Muscle layer of duodenum (tissue), 2 donors: Measurements from ENCODE around the gene CBX5.
"Not testable (repeated sequence)": the region's sequence is repeated elsewhere in the genome, so short reads cannot be mapped to it uniquely, and the experiment has no call there.

Experiments used
- H3K27ac ChIP-seq: one replicate; pipeline ENCODE4 v1.7.0; 2013; ENCODE audit warnings: mild to moderate bottlenecking, low read length
- H3K27me3 ChIP-seq: one replicate; pipeline ENCODE4 v1.7.0; 2013; ENCODE audit warnings: low read depth, mild to moderate bottlenecking, control low read depth, low read length
- H3K36me3 ChIP-seq, 2 donors: one replicate each; pipeline ENCODE4 v1.7.0; 2013; ENCODE audit warnings: low read length in 2 of 2, control low read depth in 1 of 2, mild to moderate bottlenecking in 1 of 2; ENCODE audit not compliant: insufficient read depth in 2 of 2, control insufficient read depth in 1 of 2
- H3K4me1 ChIP-seq, 2 donors: one replicate each; pipeline ENCODE4 v1.7.0; 2013; ENCODE audit warnings: low read length in 2 of 2, mild to moderate bottlenecking in 2 of 2, control low read depth in 1 of 2, moderate library complexity in 1 of 2; ENCODE audit not compliant: insufficient read depth in 2 of 2, control insufficient read depth in 1 of 2
- H3K4me3 ChIP-seq, 2 donors: one replicate each; pipeline ENCODE4 v1.7.0; 2013; ENCODE audit warnings: low read length in 2 of 2, low read depth in 1 of 2, mild to moderate bottlenecking in 1 of 2
- H3K9me3 ChIP-seq, 2 donors: one replicate each; pipeline ENCODE4 v1.7.0; 2013; ENCODE audit warnings: low read length in 2 of 2, control low read depth in 1 of 2, mild to moderate bottlenecking in 1 of 2; ENCODE audit not compliant: control insufficient read depth in 1 of 2
- donor health status: healthy.

Gene CBX5

DNA sequence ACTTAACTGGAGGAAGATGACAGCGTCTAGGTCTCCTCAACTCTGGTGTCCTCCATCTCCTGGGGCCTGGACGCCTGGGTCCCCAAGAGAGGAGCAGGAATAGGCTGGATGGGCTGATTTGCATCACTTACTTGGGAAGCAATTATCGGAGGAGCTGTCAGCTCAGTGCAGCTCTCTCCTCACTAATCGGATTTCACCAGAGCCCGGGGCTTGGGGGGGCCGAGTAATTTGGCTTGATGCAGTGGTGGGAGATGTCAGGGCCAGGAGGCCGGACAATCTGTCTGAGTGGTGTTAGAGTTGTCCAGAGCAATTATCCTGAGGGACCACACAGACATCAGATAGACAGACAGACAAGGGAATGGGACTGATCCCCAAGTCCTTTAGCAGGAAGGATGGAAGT is 86.5 kb downstream of the CBX5 start:
- H3K36me3 ChIP-seq, result no peaks in the 10 kb centered on the region
- no peak overlapping the region for H3K4me3 ChIP-seq
- H3K27ac ChIP-seq, result no peak overlapping the region
- H3K9me3 ChIP-seq, result no peaks in the 10 kb centered on the region
- peaks cover 0 to 7% of the 10 kb centered on the region in 2 donors for H3K4me1 ChIP-seq
- H3K27me3 ChIP-seq, result peaks cover 32% of the 10 kb centered on the region

GRCh38 chr12:54191550-54192022 is 88.3 kb downstream of the CBX5 start:
- H3K27ac ChIP-seq, result no peak overlapping the region
- H3K27me3 ChIP-seq, result peaks cover 21% of the 10 kb centered on the region

GRCh38 chr12:54191126-54191525 is 88.8 kb downstream of the CBX5 start:
- Histone ChIP-seq H3K27me3 (peaks cover 16% of the 10 kb centered on the region), H3K4me3 (no peak overlapping the region), H3K4me1 (peaks cover 3 to 13% of the 10 kb centered on the region in 2 donors), H3K27ac (no peak overlapping the region), H3K36me3 (peaks cover 0 to 3% of the 10 kb centered on the region in 2 donors), H3K9me3 (no peaks in the 10 kb centered on the region)

More at GRCh38 chr12:54191550-54192022, 88.3 kb downstream of the CBX5 start:
- H3K9me3 ChIP-seq, result no peaks in the 10 kb centered on the region
- H3K4me3 ChIP-seq, result no peak overlapping the region
- H3K4me1 ChIP-seq, result peaks cover 3 to 13% of the 10 kb centered on the region in 2 donors
- peaks cover 0 to 3% of the 10 kb centered on the region in 2 donors for H3K36me3 ChIP-seq

GRCh38 chr12:54189198-54189539 is 90.8 kb downstream of the CBX5 start:
- no peaks in the 10 kb centered on the region for H3K9me3 ChIP-seq
- H3K4me1 ChIP-seq, result peaks cover 3 to 9% of the 10 kb centered on the region in 2 donors
- H3K27me3 ChIP-seq, result peaks cover 15% of the 10 kb centered on the region
- peaks cover 0 to 3% of the 10 kb centered on the region in 2 donors for H3K36me3 ChIP-seq
- peak overlapping the region; percentile 68 to 70 for H3K4me3 ChIP-seq
- H3K27ac ChIP-seq, result no peak overlapping the region

DNA sequence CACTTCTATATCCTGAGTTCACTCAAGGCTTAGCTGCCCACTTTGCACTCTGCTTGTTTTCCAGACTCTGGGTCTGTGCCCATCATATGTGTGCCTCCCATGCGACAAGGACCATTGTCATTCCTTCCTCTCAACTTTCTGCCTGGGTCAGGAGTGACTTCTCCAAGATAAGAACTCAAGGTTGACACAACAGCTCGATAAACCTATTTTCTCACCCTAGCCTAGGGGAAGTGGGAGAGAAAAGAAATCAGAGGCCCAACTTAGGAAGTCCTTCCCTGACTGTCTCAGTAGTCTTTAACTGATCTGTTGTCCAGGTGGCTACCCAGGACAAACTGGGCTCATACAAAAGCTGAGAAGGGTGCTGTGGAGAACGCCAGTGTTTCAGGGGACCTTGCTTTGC is 92.8 kb downstream of the CBX5 start:
- Histone ChIP-seq H3K4me3 (no peak overlapping the region), H3K27ac (no peak overlapping the region), H3K36me3 (peaks cover 4 to 15% of the 10 kb centered on the region in 2 donors), H3K27me3 (peaks cover 3% of the 10 kb centered on the region), H3K4me1 (peaks cover 3 to 9% of the 10 kb centered on the region in 2 donors), H3K9me3 (no peaks in the 10 kb centered on the region)

GRCh38 chr12:54185919-54186318 is 94.0 kb downstream of the CBX5 start:
- Histone ChIP-seq H3K9me3 (no peaks in the 10 kb centered on the region), H3K36me3 (peaks cover 8 to 27% of the 10 kb centered on the region in 2 donors), H3K27me3 (peaks cover 3% of the 10 kb centered on the region), H3K4me3 (no peak overlapping the region), H3K27ac (no peak overlapping the region), H3K4me1 (peaks cover 3 to 6% of the 10 kb centered on the region in 2 donors)

DNA sequence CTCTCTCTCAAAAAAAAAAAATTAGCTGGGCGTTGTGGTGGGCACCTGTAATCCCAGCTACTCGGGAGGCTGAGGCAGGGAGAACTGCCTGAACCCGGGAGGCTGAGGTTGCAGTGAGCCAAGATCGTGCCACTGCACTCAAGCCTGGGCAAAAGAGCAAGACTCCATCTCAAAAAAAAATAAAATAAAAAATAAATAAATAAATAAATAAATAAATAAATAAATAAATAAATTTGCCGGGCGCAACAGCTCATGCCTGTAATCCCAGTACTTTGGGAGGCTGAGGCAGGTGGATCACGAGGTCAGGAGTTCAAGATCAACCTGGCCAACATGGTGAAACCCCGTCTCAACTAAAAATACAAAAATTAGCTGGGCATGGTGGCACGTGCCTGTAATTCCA is 94.6 kb downstream of the CBX5 start:
- not testable (repeated sequence) for H3K4me3 ChIP-seq, H3K9me3 ChIP-seq, H3K27ac ChIP-seq, H3K4me1 ChIP-seq, H3K27me3 ChIP-seq
- H3K36me3 ChIP-seq, result peaks cover 8 to 32% of the 10 kb centered on the region in 2 donors

- Histone ChIP-seq H3K36me3 (peaks cover 8 to 35% of the 10 kb centered on the region in 2 donors), H3K27ac (no peak overlapping the region), H3K27me3 (no peaks in the 10 kb centered on the region), H3K9me3 (no peaks in the 10 kb centered on the region), H3K4me1 (peaks cover 3 to 6% of the 10 kb centered on the region in 2 donors), H3K4me3 (no peak overlapping the region)
These were observed 95.7 kb downstream of the CBX5 start for GRCh38 chr12:54184024-54184805.

- H3K4me3 ChIP-seq, result no peak overlapping the region
- peaks cover 8 to 35% of the 10 kb centered on the region in 2 donors for H3K36me3 ChIP-seq
- H3K27me3 ChIP-seq, result no peaks in the 10 kb centered on the region
- H3K27ac ChIP-seq, result no peak overlapping the region
- no peaks in the 10 kb centered on the region for H3K9me3 ChIP-seq
- peaks cover 3 to 5% of the 10 kb centered on the region in 2 donors for H3K4me1 ChIP-seq
These were observed 96.9 kb downstream of the CBX5 start for GRCh38 chr12:54182981-54183380.

DNA sequence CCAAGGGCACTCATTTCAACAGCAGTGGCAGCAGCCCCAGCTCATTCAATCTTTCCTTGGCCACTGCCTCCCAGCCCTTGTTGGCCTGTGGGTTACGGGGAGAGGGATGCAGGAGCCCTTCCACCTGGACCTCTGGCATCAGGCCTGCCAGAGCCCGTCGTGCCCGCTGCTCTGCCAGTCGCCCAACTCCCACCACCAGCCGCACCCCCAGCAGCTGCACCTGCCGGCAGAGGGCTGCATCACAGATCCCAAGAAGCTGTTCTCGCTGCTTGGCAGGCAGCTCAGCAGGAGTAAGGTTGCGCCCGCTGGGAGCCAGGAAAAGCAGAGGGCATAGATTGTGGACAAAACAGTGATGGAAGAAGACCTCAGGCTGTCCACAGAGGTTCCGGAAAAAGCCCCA is 97.8 kb downstream of the CBX5 start:
- H3K27ac ChIP-seq, result no peak overlapping the region
- no peaks in the 10 kb centered on the region for H3K4me1 ChIP-seq
- peaks cover 8 to 33% of the 10 kb centered on the region in 2 donors for H3K36me3 ChIP-seq
- no peaks in the 10 kb centered on the region for H3K27me3 ChIP-seq
- H3K9me3 ChIP-seq, result no peaks in the 10 kb centered on the region
- H3K4me3 ChIP-seq, result no peak overlapping the region
